B cell (primary cell): ENCODE data around the gene SPEG.

Experiments
- EZH2 ChIP-seq: IDR thresholded peaks from 2 replicates; pipeline ENCODE4 v1.6.1; 2012; ENCODE audit warnings: borderline replicate concordance, low read depth, mild to moderate bottlenecking, moderate library complexity, low read length; ENCODE audit not compliant: insufficient read depth, poor library complexity, severe bottlenecking
- TF ChIP-seq, protein P1 (sequence below): fragments of 200-600 bp; IDR thresholded peaks from one replicate; pipeline ENCODE4 v1.8.0; 2022; ENCODE audit warnings: antibody characterized with exemption, mild to moderate bottlenecking

GRCh38 chr2:219464286-219465032, 29.8 kb downstream of the SPEG start:
- TF ChIP-seq, protein P1, sequence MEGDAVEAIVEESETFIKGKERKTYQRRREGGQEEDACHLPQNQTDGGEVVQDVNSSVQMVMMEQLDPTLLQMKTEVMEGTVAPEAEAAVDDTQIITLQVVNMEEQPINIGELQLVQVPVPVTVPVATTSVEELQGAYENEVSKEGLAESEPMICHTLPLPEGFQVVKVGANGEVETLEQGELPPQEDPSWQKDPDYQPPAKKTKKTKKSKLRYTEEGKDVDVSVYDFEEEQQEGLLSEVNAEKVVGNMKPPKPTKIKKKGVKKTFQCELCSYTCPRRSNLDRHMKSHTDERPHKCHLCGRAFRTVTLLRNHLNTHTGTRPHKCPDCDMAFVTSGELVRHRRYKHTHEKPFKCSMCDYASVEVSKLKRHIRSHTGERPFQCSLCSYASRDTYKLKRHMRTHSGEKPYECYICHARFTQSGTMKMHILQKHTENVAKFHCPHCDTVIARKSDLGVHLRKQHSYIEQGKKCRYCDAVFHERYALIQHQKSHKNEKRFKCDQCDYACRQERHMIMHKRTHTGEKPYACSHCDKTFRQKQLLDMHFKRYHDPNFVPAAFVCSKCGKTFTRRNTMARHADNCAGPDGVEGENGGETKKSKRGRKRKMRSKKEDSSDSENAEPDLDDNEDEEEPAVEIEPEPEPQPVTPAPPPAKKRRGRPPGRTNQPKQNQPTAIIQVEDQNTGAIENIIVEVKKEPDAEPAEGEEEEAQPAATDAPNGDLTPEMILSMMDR, result no peak
- TF ChIP-seq EZH2, result no peak
